PC-9 (cell line): ENCODE measurements around the gene CA4.
A peak's percentile ranks its signal among the peaks of the same experiment; 100 is the strongest.
"Not testable (repeated sequence)": the region's sequence is repeated elsewhere in the genome, so short reads cannot be mapped to it uniquely, and the experiment has no call there.

Experiments used
- CTCF ChIP-seq: fragments of 200-600 bp; sonication (generic); conservative IDR thresholded peaks from 2 replicates; pipeline ENCODE4 v1.6.1; 2017; ENCODE audit warnings: mixed run types, antibody characterized with exemption, mild to moderate bottlenecking, moderate library complexity
- EZH2 ChIP-seq: fragments of 200-600 bp; sonication (generic); IDR thresholded peaks from 2 replicates; pipeline ENCODE4 v1.8.0; 2017; ENCODE audit warnings: antibody characterized with exemption, low read depth

GRCh38 chr17:60111661-60112060 lies 38.1 kb upstream of the CA4 start:
- TF ChIP-seq EZH2, result not testable (repeated sequence)
- peak; percentile 36; the same call in 1 of the 2 replicates for TF ChIP-seq CTCF
